Spleen (tissue), 7 donors: Measurements from ENCODE around the gene FBXO21.

Source experiments
- POLR2A ChIP-seq, 3 donors: fragments of 450-650 bp; IDR thresholded peaks; one replicate each; pipeline ENCODE4 v1.5.1; 2017; ENCODE audit warnings: antibody characterized with exemption in 3 of 3, mild to moderate bottlenecking in 1 of 3
- POLR2AphosphoS5 ChIP-seq, 3 donors: sonication (generic); formaldehyde crosslinking; IDR thresholded peaks; one replicate each; pipeline ENCODE4 v1.5.1; 2017; ENCODE audit warnings: antibody characterized with exemption in 3 of 3
- TF ChIP-seq, protein P1 (sequence below), 11 experiments: fragments of 200-600 bp in 7 of 11; fragments of 450-650 bp in 4 of 11; sonication (generic) in 4 of 11; IDR thresholded peaks in 8 of 11; conservative IDR thresholded peaks in 3 of 11; 1 replicate in 7 of 11; 2 replicates in 4 of 11; pipeline versions ENCODE4 v1.4.0 to v1.8.0; 2016 to 2021; ENCODE audit warnings: antibody characterized with exemption in 11 of 11, inconsistent platforms in 4 of 11, mild to moderate bottlenecking in 1 of 11
- donor health status: DM: no; HTN: no; CAD: no; lungs with moderate emphysema.
- donor health status: DM: no; HTN: no; CAD: no.
- donor health status: DM: no; HTN: no; CAD: no.

DNA sequence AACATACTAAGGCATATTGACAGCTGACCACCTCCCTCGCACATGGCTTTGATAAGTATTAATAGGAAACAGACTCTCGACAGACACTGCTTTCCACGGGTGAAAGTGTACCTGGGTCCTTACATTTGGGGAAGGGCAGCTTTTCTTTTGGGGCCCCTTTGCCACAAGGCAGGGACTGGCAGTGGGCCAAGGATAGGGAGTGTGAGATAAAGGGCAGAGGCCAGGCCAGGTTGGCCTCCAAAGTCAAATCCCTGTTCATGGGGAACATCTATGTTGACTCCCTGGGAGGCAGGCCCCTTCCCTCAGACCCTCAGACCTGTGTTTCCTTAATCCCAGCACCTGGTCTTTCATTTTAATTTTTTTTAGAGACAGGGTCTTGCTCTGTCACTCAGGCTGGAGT lies 19.4 kb upstream of the FBXO21 start:
- TF ChIP-seq POLR2A (IDR thresholded peaks at IDR 0.05): no peak
- TF ChIP-seq, protein P1, sequence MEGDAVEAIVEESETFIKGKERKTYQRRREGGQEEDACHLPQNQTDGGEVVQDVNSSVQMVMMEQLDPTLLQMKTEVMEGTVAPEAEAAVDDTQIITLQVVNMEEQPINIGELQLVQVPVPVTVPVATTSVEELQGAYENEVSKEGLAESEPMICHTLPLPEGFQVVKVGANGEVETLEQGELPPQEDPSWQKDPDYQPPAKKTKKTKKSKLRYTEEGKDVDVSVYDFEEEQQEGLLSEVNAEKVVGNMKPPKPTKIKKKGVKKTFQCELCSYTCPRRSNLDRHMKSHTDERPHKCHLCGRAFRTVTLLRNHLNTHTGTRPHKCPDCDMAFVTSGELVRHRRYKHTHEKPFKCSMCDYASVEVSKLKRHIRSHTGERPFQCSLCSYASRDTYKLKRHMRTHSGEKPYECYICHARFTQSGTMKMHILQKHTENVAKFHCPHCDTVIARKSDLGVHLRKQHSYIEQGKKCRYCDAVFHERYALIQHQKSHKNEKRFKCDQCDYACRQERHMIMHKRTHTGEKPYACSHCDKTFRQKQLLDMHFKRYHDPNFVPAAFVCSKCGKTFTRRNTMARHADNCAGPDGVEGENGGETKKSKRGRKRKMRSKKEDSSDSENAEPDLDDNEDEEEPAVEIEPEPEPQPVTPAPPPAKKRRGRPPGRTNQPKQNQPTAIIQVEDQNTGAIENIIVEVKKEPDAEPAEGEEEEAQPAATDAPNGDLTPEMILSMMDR (IDR thresholded peaks at IDR 0.05 in 8 of 11, conservative IDR thresholded peaks at IDR 0.05 in 3 of 11): no peak
- no peak for TF ChIP-seq POLR2AphosphoS5 (IDR thresholded peaks at IDR 0.05)
